Measurements from ENCODE around the gene TRABD2B. TPM values are rescaled to one million over a fixed set of nuclear protein-coding genes. Genes with fewer than 3 reads are reported as not detected.

TRABD2B gene
- total RNA-seq, 1 experiment from 2014 or later: 10.3 TPM

- POLR2A ChIA-PET: no interaction called here
- H3K27ac Mint-ChIP-seq: no peak overlapping the region
- peaks cover 13% of the 10 kb centered on the region; the same call in 1 of the 2 replicates for H3K27me3 Mint-ChIP-seq (ENCODE audit: low read depth)
- no peak overlapping the region for H3K4me3 Mint-ChIP-seq
- no peak for ATAC-seq
- H3K36me3 Mint-ChIP-seq: no peaks in the 10 kb centered on the region
- TF ChIP-seq MYBL2 (CRISPR knock-in tag; IDR thresholded peaks at IDR 0.05): no peak
- TF ChIP-seq, protein P1, sequence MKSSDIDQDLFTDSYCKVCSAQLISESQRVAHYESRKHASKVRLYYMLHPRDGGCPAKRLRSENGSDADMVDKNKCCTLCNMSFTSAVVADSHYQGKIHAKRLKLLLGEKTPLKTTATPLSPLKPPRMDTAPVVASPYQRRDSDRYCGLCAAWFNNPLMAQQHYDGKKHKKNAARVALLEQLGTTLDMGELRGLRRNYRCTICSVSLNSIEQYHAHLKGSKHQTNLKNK (CRISPR knock-in tag; IDR thresholded peaks at IDR 0.05): no peak
- TF ChIP-seq ZNF425 (CRISPR knock-in tag; conservative IDR thresholded peaks at IDR 0.05): no peak
- no peak for TF ChIP-seq USF1 (CRISPR knock-in tag; IDR thresholded peaks at IDR 0.05)
- no peak for TF ChIP-seq JAZF1 (CRISPR knock-in tag; IDR thresholded peaks at IDR 0.05)
- TF ChIP-seq, protein P2, sequence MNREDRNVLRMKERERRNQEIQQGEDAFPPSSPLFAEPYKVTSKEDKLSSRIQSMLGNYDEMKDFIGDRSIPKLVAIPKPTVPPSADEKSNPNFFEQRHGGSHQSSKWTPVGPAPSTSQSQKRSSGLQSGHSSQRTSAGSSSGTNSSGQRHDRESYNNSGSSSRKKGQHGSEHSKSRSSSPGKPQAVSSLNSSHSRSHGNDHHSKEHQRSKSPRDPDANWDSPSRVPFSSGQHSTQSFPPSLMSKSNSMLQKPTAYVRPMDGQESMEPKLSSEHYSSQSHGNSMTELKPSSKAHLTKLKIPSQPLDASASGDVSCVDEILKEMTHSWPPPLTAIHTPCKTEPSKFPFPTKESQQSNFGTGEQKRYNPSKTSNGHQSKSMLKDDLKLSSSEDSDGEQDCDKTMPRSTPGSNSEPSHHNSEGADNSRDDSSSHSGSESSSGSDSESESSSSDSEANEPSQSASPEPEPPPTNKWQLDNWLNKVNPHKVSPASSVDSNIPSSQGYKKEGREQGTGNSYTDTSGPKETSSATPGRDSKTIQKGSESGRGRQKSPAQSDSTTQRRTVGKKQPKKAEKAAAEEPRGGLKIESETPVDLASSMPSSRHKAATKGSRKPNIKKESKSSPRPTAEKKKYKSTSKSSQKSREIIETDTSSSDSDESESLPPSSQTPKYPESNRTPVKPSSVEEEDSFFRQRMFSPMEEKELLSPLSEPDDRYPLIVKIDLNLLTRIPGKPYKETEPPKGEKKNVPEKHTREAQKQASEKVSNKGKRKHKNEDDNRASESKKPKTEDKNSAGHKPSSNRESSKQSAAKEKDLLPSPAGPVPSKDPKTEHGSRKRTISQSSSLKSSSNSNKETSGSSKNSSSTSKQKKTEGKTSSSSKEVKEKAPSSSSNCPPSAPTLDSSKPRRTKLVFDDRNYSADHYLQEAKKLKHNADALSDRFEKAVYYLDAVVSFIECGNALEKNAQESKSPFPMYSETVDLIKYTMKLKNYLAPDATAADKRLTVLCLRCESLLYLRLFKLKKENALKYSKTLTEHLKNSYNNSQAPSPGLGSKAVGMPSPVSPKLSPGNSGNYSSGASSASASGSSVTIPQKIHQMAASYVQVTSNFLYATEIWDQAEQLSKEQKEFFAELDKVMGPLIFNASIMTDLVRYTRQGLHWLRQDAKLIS (CRISPR knock-in tag; IDR thresholded peaks at IDR 0.05; ENCODE audit: borderline replicate concordance): no peak
- TF ChIP-seq ATF6 (CRISPR knock-in tag; IDR thresholded peaks at IDR 0.05): no peak
- TF ChIP-seq JUN (CRISPR knock-in tag; IDR thresholded peaks at IDR 0.05): no peak
- TF ChIP-seq, protein P3, sequence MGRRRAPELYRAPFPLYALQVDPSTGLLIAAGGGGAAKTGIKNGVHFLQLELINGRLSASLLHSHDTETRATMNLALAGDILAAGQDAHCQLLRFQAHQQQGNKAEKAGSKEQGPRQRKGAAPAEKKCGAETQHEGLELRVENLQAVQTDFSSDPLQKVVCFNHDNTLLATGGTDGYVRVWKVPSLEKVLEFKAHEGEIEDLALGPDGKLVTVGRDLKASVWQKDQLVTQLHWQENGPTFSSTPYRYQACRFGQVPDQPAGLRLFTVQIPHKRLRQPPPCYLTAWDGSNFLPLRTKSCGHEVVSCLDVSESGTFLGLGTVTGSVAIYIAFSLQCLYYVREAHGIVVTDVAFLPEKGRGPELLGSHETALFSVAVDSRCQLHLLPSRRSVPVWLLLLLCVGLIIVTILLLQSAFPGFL (CRISPR knock-in tag; IDR thresholded peaks at IDR 0.05; ENCODE audit: borderline replicate concordance): no peak
- no peak for TF ChIP-seq FOXK1 (CRISPR knock-in tag; IDR thresholded peaks at IDR 0.05)
- TF ChIP-seq, protein P4, sequence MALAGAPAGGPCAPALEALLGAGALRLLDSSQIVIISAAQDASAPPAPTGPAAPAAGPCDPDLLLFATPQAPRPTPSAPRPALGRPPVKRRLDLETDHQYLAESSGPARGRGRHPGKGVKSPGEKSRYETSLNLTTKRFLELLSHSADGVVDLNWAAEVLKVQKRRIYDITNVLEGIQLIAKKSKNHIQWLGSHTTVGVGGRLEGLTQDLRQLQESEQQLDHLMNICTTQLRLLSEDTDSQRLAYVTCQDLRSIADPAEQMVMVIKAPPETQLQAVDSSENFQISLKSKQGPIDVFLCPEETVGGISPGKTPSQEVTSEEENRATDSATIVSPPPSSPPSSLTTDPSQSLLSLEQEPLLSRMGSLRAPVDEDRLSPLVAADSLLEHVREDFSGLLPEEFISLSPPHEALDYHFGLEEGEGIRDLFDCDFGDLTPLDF (CRISPR knock-in tag; IDR thresholded peaks at IDR 0.05): no peak
- no peak for TF ChIP-seq ZNF281 (CRISPR knock-in tag; IDR thresholded peaks at IDR 0.05)
- TF ChIP-seq CREB1 (CRISPR knock-in tag; IDR thresholded peaks at IDR 0.05): no peak
- no peak for TF ChIP-seq FOXJ3 (CRISPR knock-in tag; IDR thresholded peaks at IDR 0.05; ENCODE audit: borderline replicate concordance)
- TF ChIP-seq GTF2I (CRISPR knock-in tag; conservative IDR thresholded peaks at IDR 0.05): no peak
- TF ChIP-seq, protein P5, sequence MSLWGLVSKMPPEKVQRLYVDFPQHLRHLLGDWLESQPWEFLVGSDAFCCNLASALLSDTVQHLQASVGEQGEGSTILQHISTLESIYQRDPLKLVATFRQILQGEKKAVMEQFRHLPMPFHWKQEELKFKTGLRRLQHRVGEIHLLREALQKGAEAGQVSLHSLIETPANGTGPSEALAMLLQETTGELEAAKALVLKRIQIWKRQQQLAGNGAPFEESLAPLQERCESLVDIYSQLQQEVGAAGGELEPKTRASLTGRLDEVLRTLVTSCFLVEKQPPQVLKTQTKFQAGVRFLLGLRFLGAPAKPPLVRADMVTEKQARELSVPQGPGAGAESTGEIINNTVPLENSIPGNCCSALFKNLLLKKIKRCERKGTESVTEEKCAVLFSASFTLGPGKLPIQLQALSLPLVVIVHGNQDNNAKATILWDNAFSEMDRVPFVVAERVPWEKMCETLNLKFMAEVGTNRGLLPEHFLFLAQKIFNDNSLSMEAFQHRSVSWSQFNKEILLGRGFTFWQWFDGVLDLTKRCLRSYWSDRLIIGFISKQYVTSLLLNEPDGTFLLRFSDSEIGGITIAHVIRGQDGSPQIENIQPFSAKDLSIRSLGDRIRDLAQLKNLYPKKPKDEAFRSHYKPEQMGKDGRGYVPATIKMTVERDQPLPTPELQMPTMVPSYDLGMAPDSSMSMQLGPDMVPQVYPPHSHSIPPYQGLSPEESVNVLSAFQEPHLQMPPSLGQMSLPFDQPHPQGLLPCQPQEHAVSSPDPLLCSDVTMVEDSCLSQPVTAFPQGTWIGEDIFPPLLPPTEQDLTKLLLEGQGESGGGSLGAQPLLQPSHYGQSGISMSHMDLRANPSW (CRISPR knock-in tag; conservative IDR thresholded peaks at IDR 0.05; ENCODE audit: low read depth): no peak
- TF ChIP-seq, protein P6, sequence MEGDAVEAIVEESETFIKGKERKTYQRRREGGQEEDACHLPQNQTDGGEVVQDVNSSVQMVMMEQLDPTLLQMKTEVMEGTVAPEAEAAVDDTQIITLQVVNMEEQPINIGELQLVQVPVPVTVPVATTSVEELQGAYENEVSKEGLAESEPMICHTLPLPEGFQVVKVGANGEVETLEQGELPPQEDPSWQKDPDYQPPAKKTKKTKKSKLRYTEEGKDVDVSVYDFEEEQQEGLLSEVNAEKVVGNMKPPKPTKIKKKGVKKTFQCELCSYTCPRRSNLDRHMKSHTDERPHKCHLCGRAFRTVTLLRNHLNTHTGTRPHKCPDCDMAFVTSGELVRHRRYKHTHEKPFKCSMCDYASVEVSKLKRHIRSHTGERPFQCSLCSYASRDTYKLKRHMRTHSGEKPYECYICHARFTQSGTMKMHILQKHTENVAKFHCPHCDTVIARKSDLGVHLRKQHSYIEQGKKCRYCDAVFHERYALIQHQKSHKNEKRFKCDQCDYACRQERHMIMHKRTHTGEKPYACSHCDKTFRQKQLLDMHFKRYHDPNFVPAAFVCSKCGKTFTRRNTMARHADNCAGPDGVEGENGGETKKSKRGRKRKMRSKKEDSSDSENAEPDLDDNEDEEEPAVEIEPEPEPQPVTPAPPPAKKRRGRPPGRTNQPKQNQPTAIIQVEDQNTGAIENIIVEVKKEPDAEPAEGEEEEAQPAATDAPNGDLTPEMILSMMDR (IDR thresholded peaks at IDR 0.05): no peak
- no peak for TF ChIP-seq OVOL2 (CRISPR knock-in tag; IDR thresholded peaks at IDR 0.05; ENCODE audit: borderline replicate concordance)
- no peaks in the 10 kb centered on the region for H3K9me3 Mint-ChIP-seq
- no peaks in the 10 kb centered on the region; the same call in 1 of the 2 replicates for H3K4me1 Mint-ChIP-seq
- CTCF ChIA-PET: interaction anchor here (1.5 kb wide), 1 partner anchor 108 kb away, joined by 3 read pairs; no protein-coding TSS in a partner anchor
- no peak for DNase-seq (ENCODE audit: low spot score)
Measured at GRCh38 chr1:47947531-47947930, 49.7 kb downstream of the TRABD2B start.

All from WTC11 (cell line).